Measurements from ENCODE around the gene SLC25A12. TPM values are rescaled to one million over a fixed set of nuclear protein-coding genes. Genes with fewer than 3 reads are reported as not detected.

The SLC25A12 gene
- polyA plus RNA-seq, 1 of the 3 experiments (the other 2 are of a cell fraction) = 13.0 TPM

DNA sequence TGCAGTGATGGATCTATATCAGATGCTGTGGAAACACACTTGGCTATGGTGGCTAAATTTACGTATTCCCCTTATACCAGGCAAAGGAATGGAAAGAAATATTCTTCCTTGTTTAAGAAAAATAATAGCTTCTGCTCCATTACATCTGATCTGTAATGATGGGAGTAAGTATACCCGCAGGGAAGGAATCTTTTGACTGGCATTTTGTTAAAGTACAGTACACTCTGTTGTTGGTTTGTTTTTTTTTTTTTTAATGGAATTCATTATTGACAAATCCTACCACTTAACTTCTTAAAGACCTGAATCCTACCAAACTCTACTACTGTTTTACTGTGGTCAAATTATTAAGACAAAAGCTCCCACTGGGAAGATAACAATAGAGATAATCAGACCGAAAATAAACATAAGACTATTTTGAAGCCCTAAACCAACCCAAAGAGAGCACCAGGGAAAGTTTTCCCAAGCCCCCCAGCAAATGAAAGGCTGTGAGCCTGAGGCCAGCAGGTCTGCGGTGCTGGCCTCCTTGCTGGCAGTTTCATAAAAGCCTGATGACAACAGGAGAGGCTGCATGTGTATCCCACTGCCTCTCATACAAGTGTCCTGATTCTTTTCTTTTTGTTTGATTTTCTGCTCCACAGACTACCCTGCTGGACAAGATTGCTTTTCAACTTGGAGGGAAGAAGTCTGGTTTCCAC is 101.0 kb downstream of the SLC25A12 start:
- ChIA-PET POLR2A (no interaction called here), CTCF (interaction anchor here (1.6 to 2.0 kb wide), 2 partner anchors 89 to 313 kb away, joined by 3 to 5 read pairs; no protein-coding TSS in a partner anchor)

DNA sequence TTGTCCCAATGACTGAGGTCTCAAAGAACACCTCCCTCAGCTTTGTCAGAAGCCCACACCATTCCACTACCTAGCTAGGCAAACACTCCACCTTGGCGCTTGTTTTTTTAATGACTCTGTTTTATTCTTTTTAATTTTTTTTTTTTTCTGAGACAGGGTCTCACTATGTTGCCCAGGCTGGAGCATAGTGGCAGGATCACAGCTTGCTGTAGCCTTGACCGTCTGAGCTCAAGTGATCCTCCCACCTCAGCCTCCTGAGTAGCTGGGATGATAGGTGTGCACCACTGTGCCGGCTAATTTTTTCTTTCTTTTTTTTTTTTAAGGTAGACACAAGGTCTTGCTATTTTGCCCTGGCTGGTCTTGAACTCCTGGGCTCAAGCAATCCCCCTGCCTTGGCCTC is 101.9 kb downstream of the SLC25A12 start:
- WGBS (ENCODE audit: low lambda C conversion rate) = 88% methylated on average over 3 of the region's 3 CpGs
- no peaks in the 10 kb centered on the region for H3K9me2 ChIP-seq
- no peak overlapping the region for H2AFZ ChIP-seq (ENCODE audit: low read depth)
- H3K36me3 ChIP-seq (replicated peaks in 1 of 2; ENCODE audit: control insufficient read depth in 1 of 2, insufficient read depth in 2 of 2, low read length in 1 of 2) = peaks cover 12 to 20% of the 10 kb centered on the region in 2 experiments
- no peaks in the 10 kb centered on the region for H3F3A ChIP-seq (replicated peaks; ENCODE audit: insufficient read depth)
- no peak for DNase-seq
- H3K27me3 ChIP-seq (ENCODE audit: insufficient read depth) = no peaks in the 10 kb centered on the region
- H4K20me1 ChIP-seq (ENCODE audit: insufficient read depth) = no peaks in the 10 kb centered on the region
- CTCF ChIA-PET = interaction anchor here (1.2 to 2.0 kb wide), 2 partner anchors 314 to 322 kb away, joined by 4 to 5 read pairs; no protein-coding TSS in a partner anchor
- POLR2A ChIA-PET = no interaction called here
- H3K27ac ChIP-seq (ENCODE audit: low read depth in 2 of 2, low read length in 1 of 2) = no peak overlapping the region
- TF ChIP-seq RCOR1 (IDR thresholded peaks at IDR 0.05; ENCODE audit: low read length) (no peak), RXRA (IDR thresholded peaks at IDR 0.05; ENCODE audit: borderline replicate concordance, low read depth) (no peak), CHD2 (IDR thresholded peaks at IDR 0.05; ENCODE audit: low read length, partially characterized antibody) (no peak), FOXJ3 (CRISPR knock-in tag; IDR thresholded peaks at IDR 0.05) (no peak), NFIC (IDR thresholded peaks at IDR 0.05; ENCODE audit: borderline replicate concordance) (no peak), SMC3 (IDR thresholded peaks at IDR 0.05; ENCODE audit: low read depth, low read length) (no peak), MXI1 (IDR thresholded peaks at IDR 0.05; ENCODE audit: low read depth, low read length) (no peak)
- TF ChIP-seq, protein P1, sequence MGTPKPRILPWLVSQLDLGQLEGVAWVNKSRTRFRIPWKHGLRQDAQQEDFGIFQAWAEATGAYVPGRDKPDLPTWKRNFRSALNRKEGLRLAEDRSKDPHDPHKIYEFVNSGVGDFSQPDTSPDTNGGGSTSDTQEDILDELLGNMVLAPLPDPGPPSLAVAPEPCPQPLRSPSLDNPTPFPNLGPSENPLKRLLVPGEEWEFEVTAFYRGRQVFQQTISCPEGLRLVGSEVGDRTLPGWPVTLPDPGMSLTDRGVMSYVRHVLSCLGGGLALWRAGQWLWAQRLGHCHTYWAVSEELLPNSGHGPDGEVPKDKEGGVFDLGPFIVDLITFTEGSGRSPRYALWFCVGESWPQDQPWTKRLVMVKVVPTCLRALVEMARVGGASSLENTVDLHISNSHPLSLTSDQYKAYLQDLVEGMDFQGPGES (IDR thresholded peaks at IDR 0.05; ENCODE audit: low read depth, low read length) = no peak
- TF ChIP-seq, protein P2, sequence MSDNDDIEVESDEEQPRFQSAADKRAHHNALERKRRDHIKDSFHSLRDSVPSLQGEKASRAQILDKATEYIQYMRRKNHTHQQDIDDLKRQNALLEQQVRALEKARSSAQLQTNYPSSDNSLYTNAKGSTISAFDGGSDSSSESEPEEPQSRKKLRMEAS (IDR thresholded peaks at IDR 0.05; ENCODE audit: low read depth) = no peak
- TF ChIP-seq, protein P3, sequence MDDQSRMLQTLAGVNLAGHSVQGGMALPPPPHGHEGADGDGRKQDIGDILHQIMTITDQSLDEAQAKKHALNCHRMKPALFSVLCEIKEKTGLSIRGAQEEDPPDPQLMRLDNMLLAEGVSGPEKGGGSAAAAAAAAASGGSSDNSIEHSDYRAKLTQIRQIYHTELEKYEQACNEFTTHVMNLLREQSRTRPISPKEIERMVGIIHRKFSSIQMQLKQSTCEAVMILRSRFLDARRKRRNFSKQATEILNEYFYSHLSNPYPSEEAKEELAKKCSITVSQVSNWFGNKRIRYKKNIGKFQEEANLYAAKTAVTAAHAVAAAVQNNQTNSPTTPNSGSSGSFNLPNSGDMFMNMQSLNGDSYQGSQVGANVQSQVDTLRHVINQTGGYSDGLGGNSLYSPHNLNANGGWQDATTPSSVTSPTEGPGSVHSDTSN (IDR thresholded peaks at IDR 0.05) = no peak
- H3K4me1 ChIP-seq (ENCODE audit: control insufficient read depth in 1 of 2, insufficient read depth in 2 of 2, low read depth in 1 of 2, low read length in 1 of 2) = no peaks in the 10 kb centered on the region; a peak in 2 of 4 replicates
- no peak overlapping the region for H3K4me3 ChIP-seq (ENCODE audit: low read depth in 2 of 2, low read length in 1 of 2)
- H3K9ac ChIP-seq = no peak overlapping the region
- H3K4me2 ChIP-seq = no peak overlapping the region
- no peaks in the 10 kb centered on the region for H3K79me2 ChIP-seq (ENCODE audit: insufficient read depth)
- no peaks in the 10 kb centered on the region for H3K9me3 ChIP-seq

More for the DNA sequence above, 101.0 kb downstream of the SLC25A12 start:
- H4K20me1 ChIP-seq (ENCODE audit: insufficient read depth) = no peaks in the 10 kb centered on the region
- H3K4me1 ChIP-seq (ENCODE audit: control insufficient read depth in 1 of 2, insufficient read depth in 2 of 2, low read depth in 1 of 2, low read length in 1 of 2) = no peaks in the 10 kb centered on the region; a peak in 2 of 4 replicates
- no peaks in the 10 kb centered on the region for H3K9me3 ChIP-seq
- H3K9me2 ChIP-seq = no peaks in the 10 kb centered on the region
- 84% methylated on average over 4 of the region's 4 CpGs for WGBS (ENCODE audit: low lambda C conversion rate)
- DNase-seq = no peak
- H3K27me3 ChIP-seq (ENCODE audit: insufficient read depth) = no peaks in the 10 kb centered on the region
- H3K27ac ChIP-seq (ENCODE audit: low read depth in 2 of 2, low read length in 1 of 2) = no peak overlapping the region
- TF ChIP-seq EZH2phosphoT487 (IDR thresholded peaks at IDR 0.05; ENCODE audit: borderline replicate concordance, low read depth) (no peak), TEAD4 (IDR thresholded peaks at IDR 0.05; ENCODE audit: borderline replicate concordance, insufficient read depth) (no peak), TCF12 (IDR thresholded peaks at IDR 0.05) (no peak), POLR2AphosphoS5 (IDR thresholded peaks at IDR 0.05; ENCODE audit: low read depth, low read length) (no peak), JUND (IDR thresholded peaks at IDR 0.05) (no peak), ELF1 (IDR thresholded peaks at IDR 0.05) (no peak), FOXM1 (IDR thresholded peaks at IDR 0.05; ENCODE audit: low read depth) (no peak)
- TF ChIP-seq, protein P2 (IDR thresholded peaks at IDR 0.05; ENCODE audit: low read depth) = no peak
- TF ChIP-seq, protein P3 (IDR thresholded peaks at IDR 0.05) = no peak
- H3K9ac ChIP-seq = no peak overlapping the region
- no peak overlapping the region for H3K4me2 ChIP-seq
- H3F3A ChIP-seq (replicated peaks; ENCODE audit: insufficient read depth) = no peaks in the 10 kb centered on the region
- H3K79me2 ChIP-seq (ENCODE audit: insufficient read depth) = no peaks in the 10 kb centered on the region
- H3K36me3 ChIP-seq (replicated peaks in 1 of 2; ENCODE audit: control insufficient read depth in 1 of 2, insufficient read depth in 2 of 2, low read length in 1 of 2) = peaks cover 12 to 24% of the 10 kb centered on the region in 2 experiments
- no peak overlapping the region for H3K4me3 ChIP-seq (ENCODE audit: low read depth in 2 of 2, low read length in 1 of 2)
- no peak overlapping the region for H2AFZ ChIP-seq (ENCODE audit: low read depth)
